Psoas muscle (tissue), 8 donors: ENCODE measurements around the gene KCTD21. TPM values are rescaled to one million over a fixed set of nuclear protein-coding genes. Genes with fewer than 3 reads are reported as not detected.
"Not testable (repeated sequence)": the region's sequence is repeated elsewhere in the genome, so short reads cannot be mapped to it uniquely, and the experiment has no call there.

Experiments
- ATAC-seq, 4 donors: fragments of 200-7000 bp; cut with Tn5 transposase; one replicate each; pipeline ENCODE4 v1.9.1; 2020; ENCODE audit warnings: moderate library complexity in 3 of 4, mild to moderate bottlenecking in 2 of 4
- DNase-seq, 2 donors: peaks; one replicate each; pipeline ENCODE4 v3.0.0-alpha.2; 2020
- H3K27ac ChIP-seq: fragments of 200-600 bp; one replicate; pipeline ENCODE4 v1.8.0; 2022
- H3K27me3 ChIP-seq, 3 donors: fragments of 200-600 bp in 1 of 3; one replicate each; pipeline versions ENCODE4 v1.6.1 to v1.8.0; 2013 to 2022; ENCODE audit warnings: low read length in 2 of 3, mild to moderate bottlenecking in 2 of 3, moderate library complexity in 1 of 3; ENCODE audit not compliant: insufficient read depth in 3 of 3
- H3K36me3 ChIP-seq, 2 donors: fragments of 200-600 bp in 1 of 2; one replicate each; pipeline versions ENCODE4 v1.6.1 to v1.8.0; 2013 to 2022; ENCODE audit warnings: low read depth in 1 of 2, mild to moderate bottlenecking in 1 of 2, moderate library complexity in 1 of 2; ENCODE audit not compliant: insufficient read depth in 1 of 2
- H3K4me1 ChIP-seq: fragments of 200-600 bp; one replicate; pipeline ENCODE4 v1.8.0; 2022
- H3K4me3 ChIP-seq: fragments of 200-600 bp; one replicate; pipeline ENCODE4 v1.8.0; 2022; ENCODE audit warnings: mild to moderate bottlenecking
- H3K9me3 ChIP-seq: fragments of 200-600 bp; one replicate; pipeline ENCODE4 v1.8.0; 2022
- WGBS, 3 donors: extraction: QIAGEN DNeasy Blood & Tissue Kit; methylation state at CpG; one replicate each; pipeline versions ENCODE4 v1.1.6 to v1.1.7; 2013; 5-methylcytosine and 5-hydroxymethylcytosine counted together
- intact Hi-C, 2 donors: fragments of 100-400 bp; cut with DNase I; formaldehyde crosslinking; loops; one replicate each; pipeline versions ENCODE4 v1.11.0 to v1.14.2; 2022
- long read RNA-seq, 2 donors: library from polyadenylated mRNA; unstranded; transcript quantifications; one replicate each; pipeline ENCODE4 v2.0.0, GENCODE V29; 2021
- polyA plus RNA-seq, 3 donors: library from polyadenylated mRNA; stranded (reverse); fragments of 200-250 nt; gene quantifications; one replicate each; pipeline ENCODE4 v1.2.3, GENCODE V29; 2013
- total RNA-seq, 4 donors: library from RNA; stranded (reverse); fragmentation: NEBNext Ultra II Directional in 2 of 4; extraction: Animal tissue kit (Norgen Biotek cat#: 25700) in 2 of 4; gene quantifications; one replicate each; pipeline versions ENCODE4 v1.2.1 to v1.2.4, GENCODE V29; 2021 to 2023
- TF ChIP-seq, protein P1 (sequence below): fragments of 200-600 bp; IDR thresholded peaks from one replicate; pipeline ENCODE4 v1.8.0; 2022; ENCODE audit warnings: antibody characterized with exemption
- donor health status: healthy with polysubstance abuse.
- donor health status: DM: no; HTN: no; CAD: no; lungs with moderate emphysema.
- donor health status: Bipolar disorder and iron deficiency.
- donor health status: healthy.
- donor health status: DM: yes; HTN: yes; CAD: no.
- donor health status: DM: no; HTN: no; CAD: no.
- donor health status: DM: no; HTN: no; CAD: no.
- donor health status: DM: yes; HTN: yes; CAD: no.

KCTD21 gene, protein sequence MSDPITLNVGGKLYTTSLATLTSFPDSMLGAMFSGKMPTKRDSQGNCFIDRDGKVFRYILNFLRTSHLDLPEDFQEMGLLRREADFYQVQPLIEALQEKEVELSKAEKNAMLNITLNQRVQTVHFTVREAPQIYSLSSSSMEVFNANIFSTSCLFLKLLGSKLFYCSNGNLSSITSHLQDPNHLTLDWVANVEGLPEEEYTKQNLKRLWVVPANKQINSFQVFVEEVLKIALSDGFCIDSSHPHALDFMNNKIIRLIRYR
- total RNA-seq (1 to 10 TPM; 4.7 to 7.0 (median 5.8) TPM), polyA plus RNA-seq (10 to 100 TPM in 1 of 3 donors, 1 to 10 TPM in 2; 4.8 to 10.3 (median 5.0) TPM)
- long read RNA-seq, donor 1, partial matches to known transcripts: 0 of 1 reads
- long read RNA-seq, donor 1, other reads (novel, unspliced or antisense): 1 of 1 reads
- long read RNA-seq, donor 2, partial matches to known transcripts: 3 of 6 reads
- long read RNA-seq, donor 2, other reads (novel, unspliced or antisense): 0 of 6 reads

DNA sequence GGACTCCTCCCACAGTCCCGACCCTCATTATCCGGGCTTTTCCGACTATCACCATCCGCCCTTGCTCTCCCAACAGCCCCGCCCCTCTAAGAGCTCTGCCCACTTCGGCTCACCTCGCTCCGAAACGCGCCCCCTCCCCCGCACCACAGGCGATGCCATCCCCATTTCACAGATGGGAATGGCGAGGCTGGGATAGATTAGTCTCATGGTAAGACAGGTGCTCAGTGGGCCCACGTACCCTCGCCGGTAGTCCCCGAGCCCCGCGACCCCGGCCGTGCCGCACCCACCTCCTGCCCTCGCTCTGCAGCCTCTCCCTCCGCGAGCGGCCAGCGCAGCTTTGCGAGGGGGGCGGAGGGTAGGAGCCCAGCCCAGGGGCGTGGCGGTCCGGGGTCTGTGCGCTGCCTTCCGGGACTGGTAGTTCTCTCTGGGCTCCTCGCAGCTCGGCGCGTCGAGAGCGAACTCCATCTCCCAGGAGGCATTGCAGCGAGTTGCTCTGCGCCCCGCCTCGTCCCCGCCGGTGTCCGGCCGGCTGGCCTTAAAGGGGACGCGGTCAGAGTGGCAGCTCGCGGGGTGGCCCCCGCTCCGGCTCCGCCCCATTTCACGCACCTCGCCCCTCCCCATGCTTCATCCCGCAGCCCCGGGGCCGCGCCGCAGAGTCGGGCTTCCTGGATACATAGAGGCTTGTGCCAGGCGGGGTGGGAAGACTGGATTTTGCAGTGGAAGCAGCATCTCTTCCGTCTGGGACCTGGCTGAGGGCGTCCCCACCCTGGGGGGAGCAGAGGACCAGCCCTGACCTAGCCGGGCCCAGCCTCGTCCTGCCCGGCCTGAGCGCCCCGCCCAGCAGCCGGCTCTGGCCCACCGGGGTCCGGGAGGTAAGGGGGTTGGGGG is at the start of gene KCTD21, which contains the start of gene USP35:
Gene KCTD21 (minus strand): TSS at position 341 of the 888 bp plus-strand sequence. CDS start 14,072 bp downstream, outside the sequence.
Gene USP35 (plus strand): TSS at position 634 of the 888 bp plus-strand sequence. CDS start 7,327 bp downstream, outside the sequence.
- H3K4me1 ChIP-seq: peaks cover 41% of the 10 kb centered on the region
- ATAC-seq (peak; percentile 95 to 98 (median 96)), DNase-seq (peak; percentile 97 to 99)
- H3K27me3 ChIP-seq: no peaks in the 10 kb centered on the region
- 0 to 1% (median 1%) methylated on average over 64 to 74 of the region's 74 CpGs for WGBS, 3 donors
- intact Hi-C loops: loop anchor here (5.0 kb wide), 4 partner anchors 46 to 126 kb away; partner anchors contain the start of genes ALG8 (in 1 of the 2), NDUFC2 (in 1 of the 2) and THRSP (in 1 of the 2)
- H3K4me3 ChIP-seq: peak within 1 kb of the TSS; percentile 98
- H3K27ac ChIP-seq: peak within 1 kb of the TSS; percentile 79
- TF ChIP-seq, protein P1, sequence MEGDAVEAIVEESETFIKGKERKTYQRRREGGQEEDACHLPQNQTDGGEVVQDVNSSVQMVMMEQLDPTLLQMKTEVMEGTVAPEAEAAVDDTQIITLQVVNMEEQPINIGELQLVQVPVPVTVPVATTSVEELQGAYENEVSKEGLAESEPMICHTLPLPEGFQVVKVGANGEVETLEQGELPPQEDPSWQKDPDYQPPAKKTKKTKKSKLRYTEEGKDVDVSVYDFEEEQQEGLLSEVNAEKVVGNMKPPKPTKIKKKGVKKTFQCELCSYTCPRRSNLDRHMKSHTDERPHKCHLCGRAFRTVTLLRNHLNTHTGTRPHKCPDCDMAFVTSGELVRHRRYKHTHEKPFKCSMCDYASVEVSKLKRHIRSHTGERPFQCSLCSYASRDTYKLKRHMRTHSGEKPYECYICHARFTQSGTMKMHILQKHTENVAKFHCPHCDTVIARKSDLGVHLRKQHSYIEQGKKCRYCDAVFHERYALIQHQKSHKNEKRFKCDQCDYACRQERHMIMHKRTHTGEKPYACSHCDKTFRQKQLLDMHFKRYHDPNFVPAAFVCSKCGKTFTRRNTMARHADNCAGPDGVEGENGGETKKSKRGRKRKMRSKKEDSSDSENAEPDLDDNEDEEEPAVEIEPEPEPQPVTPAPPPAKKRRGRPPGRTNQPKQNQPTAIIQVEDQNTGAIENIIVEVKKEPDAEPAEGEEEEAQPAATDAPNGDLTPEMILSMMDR: no peak
- peaks cover 0 to 6% of the 10 kb centered on the region in 2 donors for H3K36me3 ChIP-seq
- H3K9me3 ChIP-seq: no peaks in the 10 kb centered on the region

DNA sequence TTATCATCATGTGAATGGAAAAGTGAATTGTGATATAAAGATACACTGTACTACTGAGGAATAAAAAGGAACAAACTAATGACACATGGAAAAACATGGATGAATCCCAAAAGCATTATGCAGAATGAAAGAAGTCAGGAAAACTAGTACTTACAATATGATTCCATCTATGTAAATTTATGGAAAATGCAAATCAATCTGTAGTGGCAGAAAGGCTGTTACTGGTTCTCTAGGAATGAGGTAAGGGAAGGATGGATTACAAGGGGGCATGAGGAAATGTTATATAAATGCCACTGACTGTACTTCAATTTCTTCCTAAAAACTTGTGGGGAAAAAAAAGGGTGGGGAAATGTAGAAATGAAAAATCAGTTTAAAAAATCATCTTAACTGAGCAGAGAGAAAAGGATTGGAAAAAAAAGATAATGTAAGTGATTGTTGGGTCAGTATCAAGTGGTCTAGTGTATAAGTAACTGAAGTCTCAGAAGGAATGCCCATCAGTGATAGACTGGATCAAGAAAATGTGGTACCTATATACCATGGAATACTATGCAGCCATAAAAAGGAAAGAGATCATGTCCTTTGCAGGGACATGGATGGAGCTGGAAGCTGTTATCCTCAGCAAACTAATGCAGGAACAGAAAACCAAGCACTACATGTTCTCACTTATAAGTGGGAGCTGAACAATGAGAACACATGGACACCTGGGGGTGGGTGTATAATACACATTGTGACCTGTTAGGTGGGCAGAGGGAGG is 49.0 kb upstream of the KCTD21 start:
- DNase-seq: no peak
- H3K9me3 ChIP-seq: peaks cover 3% of the 10 kb centered on the region
- no peaks in the 10 kb centered on the region for H3K36me3 ChIP-seq
- H3K27me3 ChIP-seq: no peaks in the 10 kb centered on the region
- TF ChIP-seq, protein P1: no peak
- ATAC-seq: no peak
- H3K4me3 ChIP-seq: no peak overlapping the region
- peaks cover 8% of the 10 kb centered on the region for H3K4me1 ChIP-seq
- intact Hi-C loops: no loop called here
- H3K27ac ChIP-seq: no peak overlapping the region

DNA sequence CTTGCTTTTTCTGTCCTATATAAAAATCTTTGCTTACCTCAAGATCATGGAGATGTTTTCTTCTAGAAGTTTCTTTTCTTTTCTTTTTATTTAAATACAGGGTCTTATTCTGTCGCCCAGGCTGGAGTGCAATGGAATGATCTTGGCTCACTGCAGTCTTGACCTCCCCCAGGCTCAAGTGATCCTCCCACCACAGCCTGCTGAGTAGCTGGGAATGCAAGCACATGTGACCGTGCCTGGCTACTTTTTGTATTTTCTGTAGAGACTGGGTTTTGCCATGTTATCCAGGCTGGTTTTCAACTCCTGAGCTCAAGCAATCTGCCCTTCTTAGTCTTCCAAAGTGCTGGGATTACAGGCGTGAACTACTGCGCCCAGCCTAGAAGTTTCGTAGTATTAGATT is 45.6 kb upstream of the KCTD21 start:
- WGBS, 3 donors: 85 to 96% (median 96%) methylated on average over 5 of the region's 5 CpGs
- intact Hi-C loops: no loop called here
- TF ChIP-seq, protein P1: no peak

DNA sequence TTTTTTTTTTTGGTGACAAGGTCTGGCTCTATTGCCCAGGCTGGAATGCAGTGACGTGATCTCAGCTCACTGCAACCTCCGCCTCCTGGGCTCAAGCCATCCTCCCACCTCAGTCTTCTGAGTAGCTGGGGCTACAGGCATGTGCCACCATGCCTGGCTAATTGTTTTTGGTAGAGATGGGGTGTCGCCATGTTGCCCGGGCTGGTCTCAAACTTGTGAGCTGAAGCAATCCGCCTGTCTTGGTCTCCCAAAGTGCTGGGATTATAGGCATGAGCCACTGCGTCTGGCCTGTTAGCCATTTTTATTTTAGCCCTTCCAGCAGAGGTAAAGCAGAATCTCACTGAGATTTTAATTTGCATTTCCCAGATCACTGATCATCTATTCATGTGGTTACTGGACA is 44.6 kb upstream of the KCTD21 start:
- H3K9me3 ChIP-seq, H3K4me3 ChIP-seq, DNase-seq, intact Hi-C loops, H3K27me3 ChIP-seq, H3K36me3 ChIP-seq, H3K27ac ChIP-seq, ATAC-seq: not testable (repeated sequence)
- H3K4me1 ChIP-seq: peaks cover 12% of the 10 kb centered on the region
- 81 to 92% (median 83%) methylated on average over 6 of the region's 6 CpGs for WGBS, 3 donors

More for the DNA sequence above, 45.6 kb upstream of the KCTD21 start:
- Histone ChIP-seq H3K36me3 (no peaks in the 10 kb centered on the region), H3K4me1 (peaks cover 12% of the 10 kb centered on the region), H3K4me3 (no peak overlapping the region), H3K27ac (no peak overlapping the region), H3K9me3 (peaks cover 3% of the 10 kb centered on the region), H3K27me3 (no peaks in the 10 kb centered on the region)
- DNase-seq (no peak), ATAC-seq (no peak)
